Measurements from ENCODE around the gene ATE1. TPM values are rescaled to one million over a fixed set of nuclear protein-coding genes. Genes with fewer than 3 reads are reported as not detected.

ATE1 gene
- total and polyA plus RNA-seq, 4 donors, result 4.2 to 47.8 (median 13.2) TPM

DNA sequence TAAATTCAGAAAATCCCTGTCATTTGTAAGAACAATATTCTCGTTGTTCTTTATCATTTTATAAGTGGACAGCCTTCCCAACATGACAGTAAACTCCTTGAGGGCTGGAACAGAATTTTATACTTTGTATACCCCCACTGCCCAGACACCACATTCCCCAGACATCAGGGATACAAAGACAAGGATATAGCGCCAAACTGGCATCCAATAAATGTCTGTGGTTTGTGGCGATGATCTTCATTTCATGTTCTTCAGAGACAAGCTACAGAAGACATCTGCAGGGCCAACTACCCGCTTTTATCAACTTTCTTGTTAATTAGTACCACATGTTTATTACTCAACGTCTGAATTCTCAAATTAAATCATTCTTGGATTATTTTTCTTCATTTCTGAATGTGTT is 155.9 kb downstream of the ATE1 start:
- 70 to 74% methylated on average over 5 of the region's 5 CpGs for WGBS, 2 donors
- Histone ChIP-seq H3K27me3 (ENCODE audit: control insufficient read depth in 3 of 3, insufficient read depth in 3 of 3, low read length in 2 of 3) (no peaks in the 10 kb centered on the region), H3K27ac (ENCODE audit: low read depth in 1 of 2, low read length in 1 of 2) (no peak overlapping the region), H3K9ac (ENCODE audit: insufficient read depth in 1 of 2, low read length in 2 of 2) (no peak overlapping the region), H3K36me3 (ENCODE audit: control insufficient read depth in 4 of 4, insufficient read depth in 4 of 4, low read length in 4 of 4) (peaks cover 0 to 6% (median 0%) of the 10 kb centered on the region in 4 donors), H3K4me3 (no peak overlapping the region), H3K9me3 (ENCODE audit: control insufficient read depth in 4 of 4, insufficient read depth in 3 of 4, low read length in 3 of 4) (peaks cover 0 to 1% (median 0%) of the 10 kb centered on the region in 4 donors), H3K4me1 (ENCODE audit: control insufficient read depth in 5 of 5, insufficient read depth in 5 of 5, low read length in 5 of 5) (peaks cover 0 to 14% (median 5%) of the 10 kb centered on the region in 5 donors)
- ATAC-seq (ENCODE audit: insufficient read depth, low FRiP score) (no peak), DNase-seq (no peak)
- TF ChIP-seq, protein P1, sequence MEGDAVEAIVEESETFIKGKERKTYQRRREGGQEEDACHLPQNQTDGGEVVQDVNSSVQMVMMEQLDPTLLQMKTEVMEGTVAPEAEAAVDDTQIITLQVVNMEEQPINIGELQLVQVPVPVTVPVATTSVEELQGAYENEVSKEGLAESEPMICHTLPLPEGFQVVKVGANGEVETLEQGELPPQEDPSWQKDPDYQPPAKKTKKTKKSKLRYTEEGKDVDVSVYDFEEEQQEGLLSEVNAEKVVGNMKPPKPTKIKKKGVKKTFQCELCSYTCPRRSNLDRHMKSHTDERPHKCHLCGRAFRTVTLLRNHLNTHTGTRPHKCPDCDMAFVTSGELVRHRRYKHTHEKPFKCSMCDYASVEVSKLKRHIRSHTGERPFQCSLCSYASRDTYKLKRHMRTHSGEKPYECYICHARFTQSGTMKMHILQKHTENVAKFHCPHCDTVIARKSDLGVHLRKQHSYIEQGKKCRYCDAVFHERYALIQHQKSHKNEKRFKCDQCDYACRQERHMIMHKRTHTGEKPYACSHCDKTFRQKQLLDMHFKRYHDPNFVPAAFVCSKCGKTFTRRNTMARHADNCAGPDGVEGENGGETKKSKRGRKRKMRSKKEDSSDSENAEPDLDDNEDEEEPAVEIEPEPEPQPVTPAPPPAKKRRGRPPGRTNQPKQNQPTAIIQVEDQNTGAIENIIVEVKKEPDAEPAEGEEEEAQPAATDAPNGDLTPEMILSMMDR (IDR thresholded peaks at IDR 0.05; ENCODE audit: control extremely low read depth, extremely low read depth), result no peak

DNA sequence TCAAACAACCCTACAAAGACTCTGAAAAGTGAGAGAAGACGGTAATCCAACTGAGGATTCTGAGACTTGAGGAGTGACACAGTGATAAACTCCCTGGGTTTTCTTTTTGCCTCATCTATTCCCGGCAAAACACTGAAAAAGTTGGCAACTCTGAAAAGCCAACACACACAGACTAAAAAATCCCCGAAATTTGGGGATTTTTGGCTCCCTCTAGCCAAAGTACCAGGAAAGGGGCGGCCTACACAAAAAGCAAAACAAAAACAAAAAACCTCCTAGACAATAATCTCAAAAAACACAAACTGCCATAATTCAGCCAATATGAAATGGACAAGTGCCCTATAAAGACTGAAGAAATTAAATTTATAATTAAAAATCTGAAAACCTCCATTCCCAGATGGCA is 161.4 kb downstream of the ATE1 start:
- no peak for ATAC-seq (ENCODE audit: insufficient read depth, low FRiP score)
- Histone ChIP-seq H3K4me3 (no peak overlapping the region), H3K9me3 (ENCODE audit: control insufficient read depth in 4 of 4, insufficient read depth in 3 of 4, low read length in 3 of 4) (peaks cover 0 to 1% (median 0%) of the 10 kb centered on the region in 4 donors), H3K27ac (ENCODE audit: low read depth in 1 of 2, low read length in 1 of 2) (no peak overlapping the region), H3K27me3 (ENCODE audit: control insufficient read depth in 3 of 3, insufficient read depth in 3 of 3, low read length in 2 of 3) (no peaks in the 10 kb centered on the region), H3K36me3 (ENCODE audit: control insufficient read depth in 4 of 4, insufficient read depth in 4 of 4, low read length in 4 of 4) (peaks cover 0 to 5% (median 0%) of the 10 kb centered on the region in 4 donors), H3K9ac (ENCODE audit: insufficient read depth in 1 of 2, low read length in 2 of 2) (no peak overlapping the region), H3K4me1 (ENCODE audit: control insufficient read depth in 5 of 5, insufficient read depth in 5 of 5, low read length in 5 of 5) (peaks cover 0 to 2% (median 0%) of the 10 kb centered on the region in 5 donors)
- TF ChIP-seq, protein P1 (IDR thresholded peaks at IDR 0.05; ENCODE audit: control extremely low read depth, extremely low read depth), result no peak
- WGBS, 2 donors, result 72% methylated on average over 4 of the region's 4 CpGs
- DNase-seq, result no peak

DNA sequence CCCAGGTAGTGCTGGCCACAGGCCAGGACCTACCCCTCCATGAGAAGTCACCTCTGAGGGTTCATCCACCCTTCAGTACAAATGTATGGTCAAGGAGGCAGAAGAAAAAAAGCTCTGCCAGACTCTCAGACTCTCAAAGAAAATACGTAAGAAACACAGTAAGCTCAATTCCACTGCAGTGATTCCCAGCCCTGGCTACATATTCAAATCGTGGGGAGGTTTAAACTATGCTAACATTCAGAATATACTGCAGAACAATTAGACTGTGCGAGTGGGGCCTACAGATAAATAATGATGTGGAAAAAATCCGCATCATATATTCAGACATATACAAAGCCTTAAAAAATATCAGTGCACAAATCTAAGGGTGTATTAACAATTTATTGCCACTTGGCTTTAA is 162.6 kb downstream of the ATE1 start:
- WGBS, 2 donors, result 94 to 97% methylated on average over 4 of the region's 4 CpGs
- DNase-seq (no peak), ATAC-seq (ENCODE audit: insufficient read depth, low FRiP score) (no peak)
- H3K9me3 ChIP-seq (ENCODE audit: control insufficient read depth in 4 of 4, insufficient read depth in 3 of 4, low read length in 3 of 4), result peaks cover 0 to 8% (median 2%) of the 10 kb centered on the region in 4 donors
- no peaks in the 10 kb centered on the region for H3K4me1 ChIP-seq (ENCODE audit: control insufficient read depth in 5 of 5, insufficient read depth in 5 of 5, low read length in 5 of 5)
- H3K27me3 ChIP-seq (ENCODE audit: control insufficient read depth in 3 of 3, insufficient read depth in 3 of 3, low read length in 2 of 3), result no peaks in the 10 kb centered on the region
- no peak overlapping the region for H3K27ac ChIP-seq (ENCODE audit: low read depth in 1 of 2, low read length in 1 of 2)
- H3K36me3 ChIP-seq (ENCODE audit: control insufficient read depth in 4 of 4, insufficient read depth in 4 of 4, low read length in 4 of 4), result peaks cover 0 to 7% (median 5%) of the 10 kb centered on the region in 4 donors
- TF ChIP-seq, protein P1 (IDR thresholded peaks at IDR 0.05; ENCODE audit: control extremely low read depth, extremely low read depth), result no peak
- no peak overlapping the region for H3K9ac ChIP-seq (ENCODE audit: insufficient read depth in 1 of 2, low read length in 2 of 2)
- no peak overlapping the region for H3K4me3 ChIP-seq
